ENCODE data around the gene KCNJ5. TPM values are rescaled to one million over a fixed set of nuclear protein-coding genes. Genes with fewer than 3 reads are reported as not detected.

The KCNJ5 gene
- total and polyA plus RNA-seq, 2 of the 4 experiments (the other 2 are of a cell fraction) = 0.07 to 0.18 TPM

DNA sequence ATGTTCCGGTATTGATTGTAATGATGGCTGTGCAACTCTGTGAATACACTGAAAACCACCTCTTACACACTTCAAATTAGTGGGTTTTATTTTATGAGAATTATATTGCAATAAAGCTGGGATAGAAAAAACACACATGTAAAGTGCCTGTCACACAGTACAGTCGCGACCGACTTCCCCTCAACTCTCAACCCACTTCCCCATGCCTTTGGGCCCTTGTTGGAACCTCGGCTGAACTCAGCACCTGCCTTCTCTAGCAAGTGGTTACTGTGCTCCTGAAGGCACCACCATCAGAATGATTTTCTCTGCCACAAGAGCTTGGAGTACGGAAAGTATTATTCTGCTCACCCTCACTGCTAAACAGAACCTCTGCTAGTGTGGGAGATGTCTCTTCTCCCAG lies 37.6 kb upstream of the KCNJ5 start:
- ChIA-PET CTCF (interaction anchor here (0.7 to 0.9 kb wide), 2 partner anchors 10 to 681 kb away, joined by 3 to 9 read pairs; no protein-coding TSS in a partner anchor), POLR2A (ENCODE audit: unreplicated experiment) (no interaction called here)
- Histone ChIP-seq H3K18ac (ENCODE audit: low read depth, low read length) (no peak overlapping the region), H3K23ac (ENCODE audit: low read depth, low read length) (no peak overlapping the region), H3K27ac (ENCODE audit: insufficient read depth, low read length) (no peak overlapping the region), H3K4me3 (ENCODE audit: insufficient read depth, low read depth, low read length) (no peak overlapping the region), H2AFZ (replicated peaks; ENCODE audit: low read length, poor library complexity) (no peak overlapping the region), H2BK5ac (ENCODE audit: low read depth, low read length, poor library complexity, severe bottlenecking) (no peak overlapping the region), H3K36me3 (ENCODE audit: control insufficient read depth, insufficient read depth, low read length) (no peaks in the 10 kb centered on the region), H3K14ac (replicated peaks; ENCODE audit: low read depth, low read length) (no peak overlapping the region), H2BK20ac (ENCODE audit: low read depth, low read length) (no peak overlapping the region), H2AK9ac (replicated peaks; ENCODE audit: low read depth, low read length, poor library complexity) (no peak overlapping the region), H4K91ac (ENCODE audit: insufficient read depth, low read depth, low read length) (no peak overlapping the region), H3K4ac (ENCODE audit: low read depth, low read length) (no peak overlapping the region), H4K5ac (ENCODE audit: low read depth, low read length) (no peak overlapping the region), H3K4me1 (ENCODE audit: control insufficient read depth, insufficient read depth, low read length) (no peaks in the 10 kb centered on the region), H4K20me1 (ENCODE audit: insufficient read depth, low read length) (no peaks in the 10 kb centered on the region), H3K9ac (ENCODE audit: low read depth, low read length) (no peak overlapping the region), H3K9me1 (ENCODE audit: insufficient read depth, low read length) (no peaks in the 10 kb centered on the region), H4K8ac (ENCODE audit: low read depth in 2 of 2, low read length in 2 of 2) (no peak overlapping the region), H2BK15ac (ENCODE audit: low read depth, low read length) (no peak overlapping the region), H3K4me2 (ENCODE audit: low read depth, low read length) (no peak overlapping the region), H2BK120ac (ENCODE audit: low read depth, low read length) (no peak overlapping the region), H3K9me3 (ENCODE audit: control insufficient read depth, insufficient read depth, low read length) (no peaks in the 10 kb centered on the region), H2AK5ac (ENCODE audit: low read depth, low read length) (no peak overlapping the region), H3K27me3 (ENCODE audit: control insufficient read depth, insufficient read depth, low read length) (peaks cover 55% of the 10 kb centered on the region), H3K56ac (ENCODE audit: extremely low read depth, insufficient read depth, low read length) (no peak overlapping the region), H3K79me1 (ENCODE audit: low read depth in 1 of 2, low read length in 2 of 2) (no peaks in the 10 kb centered on the region)
- no peak for DNase-seq
- WGBS, 2 experiments (ENCODE audit: extremely low coverage in 2 of 2, insufficient read length in 1 of 2) = no CpG with 5 or more reads among the region's 6 CpGs
- BruUV-seq (replicated peaks) = no TSS peak
- no peak for TF ChIP-seq RCOR1 (IDR thresholded peaks at IDR 0.05; ENCODE audit: insufficient replicate concordance, low read length)
- no peak for TF ChIP-seq FOS (IDR thresholded peaks at IDR 0.05; ENCODE audit: low read depth, low read length)
- TF ChIP-seq MAFK (IDR thresholded peaks at IDR 0.05; ENCODE audit: low read depth, low read length) = no peak
- TF ChIP-seq, protein P1, sequence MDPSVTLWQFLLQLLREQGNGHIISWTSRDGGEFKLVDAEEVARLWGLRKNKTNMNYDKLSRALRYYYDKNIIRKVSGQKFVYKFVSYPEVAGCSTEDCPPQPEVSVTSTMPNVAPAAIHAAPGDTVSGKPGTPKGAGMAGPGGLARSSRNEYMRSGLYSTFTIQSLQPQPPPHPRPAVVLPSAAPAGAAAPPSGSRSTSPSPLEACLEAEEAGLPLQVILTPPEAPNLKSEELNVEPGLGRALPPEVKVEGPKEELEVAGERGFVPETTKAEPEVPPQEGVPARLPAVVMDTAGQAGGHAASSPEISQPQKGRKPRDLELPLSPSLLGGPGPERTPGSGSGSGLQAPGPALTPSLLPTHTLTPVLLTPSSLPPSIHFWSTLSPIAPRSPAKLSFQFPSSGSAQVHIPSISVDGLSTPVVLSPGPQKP (IDR thresholded peaks at IDR 0.05; ENCODE audit: borderline replicate concordance, low read depth, low read length) = no peak
- TF ChIP-seq CEBPB (IDR thresholded peaks at IDR 0.05; ENCODE audit: low read depth, low read length) = no peak
- dilution Hi-C loops (cut with HindIII; ENCODE audit: low sequenced_read_pairs, unreplicated experiment) (no loop called here), in situ Hi-C loops (cut with MboI; ENCODE audit: low sequenced_read_pairs) (no loop called here), intact Hi-C loops (cut with micrococcal nuclease) (no loop called here)
- ATAC-seq (ENCODE audit: low read depth) = no peak
